Skeletal muscle tissue (tissue), 4 donors: Measurements from ENCODE around the gene ANKRD36C. TPM values are rescaled to one million over a fixed set of nuclear protein-coding genes. Genes with fewer than 3 reads are reported as not detected.
"Not testable (repeated sequence)": the region's sequence is repeated elsewhere in the genome, so short reads cannot be mapped to it uniquely, and the experiment has no call there.

Source experiments
- H3K27ac ChIP-seq: one replicate; pipeline ENCODE4 v1.7.0; 2013; ENCODE audit warnings: mild to moderate bottlenecking, low read depth, low read length, inconsistent platforms
- H3K27me3 ChIP-seq, 3 donors: one replicate each; pipeline ENCODE4 v1.7.0; 2013; ENCODE audit warnings: low read length in 3 of 3; ENCODE audit not compliant: control insufficient read depth in 3 of 3, insufficient read depth in 3 of 3
- H3K36me3 ChIP-seq, 3 donors: one replicate each; pipeline ENCODE4 v1.7.0; 2013; ENCODE audit warnings: low read length in 3 of 3; ENCODE audit not compliant: control insufficient read depth in 3 of 3, insufficient read depth in 3 of 3
- H3K4me1 ChIP-seq, 3 donors: one replicate each; pipeline ENCODE4 v1.7.0; 2013; ENCODE audit warnings: low read length in 3 of 3, mild to moderate bottlenecking in 3 of 3; ENCODE audit not compliant: control insufficient read depth in 3 of 3, insufficient read depth in 3 of 3
- H3K4me3 ChIP-seq, 3 donors: one replicate each; pipeline ENCODE4 v1.7.0; 2013; ENCODE audit warnings: low read length in 3 of 3
- H3K9ac ChIP-seq, 3 donors: one replicate each; pipeline ENCODE4 v1.7.0; 2013; ENCODE audit warnings: low read length in 3 of 3, mild to moderate bottlenecking in 3 of 3, moderate library complexity in 2 of 3, low read depth in 1 of 3
- H3K9me3 ChIP-seq, 3 donors: one replicate each; pipeline ENCODE4 v1.7.0; 2013; ENCODE audit warnings: low read length in 3 of 3; ENCODE audit not compliant: control insufficient read depth in 3 of 3
- total RNA-seq: library from RNA; depleted of rRNA; stranded (reverse); fragments of >200 nt; gene quantifications from one replicate; pipeline ENCODE4 v1.2.3, GENCODE V29; 2014
- donor health status: Osteomylitis.

The ANKRD36C gene
- total RNA-seq, 1 donor from 2014 or later, result 72.0 TPM

DNA sequence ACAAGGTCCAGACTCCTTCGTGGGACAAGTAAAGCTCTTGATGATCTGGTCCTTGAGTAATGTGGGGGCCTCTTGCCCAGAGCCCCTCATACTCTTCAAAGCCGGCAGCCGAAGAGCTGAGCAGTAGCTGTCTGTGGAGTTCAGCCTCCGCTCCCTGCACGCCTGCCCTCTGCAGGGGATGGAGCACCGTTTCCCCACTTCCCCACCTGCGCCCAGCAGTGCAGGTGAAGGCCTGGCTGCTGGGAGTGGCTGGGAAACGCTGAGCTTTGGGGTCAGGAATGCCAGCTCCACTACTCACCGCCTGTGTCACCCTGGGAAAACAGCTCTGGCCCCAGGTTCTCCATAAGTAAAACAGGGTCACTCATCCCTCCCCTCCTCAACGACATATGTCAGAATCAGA, 18.2 kb upstream of the ANKRD36C start:
- H3K4me3 ChIP-seq, result peak overlapping the region; percentile 43 to 67 (median 66)
- peak overlapping the region; percentile 60 for H3K27ac ChIP-seq

DNA sequence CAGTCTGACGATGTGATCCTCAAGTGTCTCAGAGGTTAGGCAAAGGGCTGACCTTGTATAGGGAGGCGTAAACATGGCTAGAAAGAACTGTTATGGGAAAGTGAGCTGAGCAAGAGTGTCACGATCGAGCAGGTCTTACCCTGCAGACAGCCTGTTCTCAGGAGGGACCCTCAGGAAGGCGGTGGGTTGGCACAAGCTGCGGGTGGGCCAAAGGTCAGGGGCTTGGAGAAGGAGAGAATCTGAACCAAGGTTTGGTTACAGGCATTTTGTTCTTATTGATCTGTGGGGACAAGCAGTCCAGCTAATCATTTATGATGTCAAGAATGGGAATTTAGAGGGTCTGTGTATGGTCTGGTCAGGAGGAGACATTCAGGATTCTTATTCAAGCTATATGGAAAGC, 16.4 kb upstream of the ANKRD36C start:
- peaks cover 8 to 11% (median 9%) of the 10 kb centered on the region in 3 donors for H3K4me1 ChIP-seq
- not testable (repeated sequence) for H3K27me3 ChIP-seq, H3K9me3 ChIP-seq, H3K4me3 ChIP-seq, H3K36me3 ChIP-seq, H3K27ac ChIP-seq, H3K9ac ChIP-seq

More for the DNA sequence above, 18.2 kb upstream of the ANKRD36C start:
- H3K9ac ChIP-seq, result peak overlapping the region in 2 of 3 donors; percentile 70 to 74
- not testable (repeated sequence) for H3K27me3 ChIP-seq, H3K9me3 ChIP-seq, H3K36me3 ChIP-seq
- peaks cover 8 to 11% (median 9%) of the 10 kb centered on the region in 3 donors for H3K4me1 ChIP-seq

DNA sequence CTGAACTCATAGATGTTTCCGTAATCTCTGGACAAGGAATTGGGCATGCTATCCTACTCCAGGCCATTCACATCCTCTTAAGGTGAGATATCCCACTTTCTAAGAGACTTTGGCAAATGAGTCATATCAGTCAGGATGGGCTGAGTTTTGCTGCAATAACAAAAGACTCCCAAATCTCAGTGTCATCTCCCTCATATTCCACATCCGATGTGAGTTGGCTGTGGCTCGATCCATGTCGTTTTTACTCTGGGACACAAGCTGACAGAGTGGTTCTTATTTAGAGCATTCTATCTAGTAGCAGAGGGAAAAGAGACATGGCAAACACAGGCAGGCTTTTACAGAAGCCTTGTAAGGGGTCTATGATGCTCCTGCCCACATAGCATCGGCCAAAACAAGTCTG, 14.6 kb upstream of the ANKRD36C start:
- not testable (repeated sequence) for H3K4me3 ChIP-seq, H3K27ac ChIP-seq, H3K36me3 ChIP-seq, H3K4me1 ChIP-seq, H3K9me3 ChIP-seq, H3K27me3 ChIP-seq, H3K9ac ChIP-seq

GRCh38 chr2:95992520-95993272, 1.1 kb upstream of the ANKRD36C start:
- not testable (repeated sequence) for H3K4me1 ChIP-seq, H3K36me3 ChIP-seq, H3K9me3 ChIP-seq, H3K27me3 ChIP-seq
- H3K4me3 ChIP-seq, result peak overlapping the region; percentile 71 to 80 (median 79)
- peak overlapping the region; percentile 68 for H3K27ac ChIP-seq
- peak overlapping the region; percentile 79 to 91 (median 81) for H3K9ac ChIP-seq

- H3K27me3 ChIP-seq, H3K9me3 ChIP-seq, H3K36me3 ChIP-seq, H3K4me1 ChIP-seq, H3K27ac ChIP-seq: not testable (repeated sequence)
- Histone ChIP-seq H3K9ac (peak overlapping the region in 2 of 3 donors; percentile 79 to 91), H3K4me3 (peak overlapping the region in 2 of 3 donors; percentile 79 to 80)
Observed at GRCh38 chr2:95992102-95992501, 478 bp upstream of the ANKRD36C start.

- H3K4me3 ChIP-seq, H3K4me1 ChIP-seq, H3K36me3 ChIP-seq, H3K9me3 ChIP-seq, H3K27me3 ChIP-seq, H3K9ac ChIP-seq, H3K27ac ChIP-seq: not testable (repeated sequence)
Observed at GRCh38 chr2:95990884-95991283, 740 bp downstream of the ANKRD36C start.

- not testable (repeated sequence) for H3K27ac ChIP-seq, H3K9ac ChIP-seq, H3K36me3 ChIP-seq, H3K4me1 ChIP-seq, H3K27me3 ChIP-seq, H3K9me3 ChIP-seq, H3K4me3 ChIP-seq
Observed at GRCh38 chr2:95951662-95952061, 40.0 kb downstream of the ANKRD36C start.

- H3K27ac ChIP-seq, result not testable (repeated sequence)
Observed at GRCh38 chr2:95948039-95948438, 43.6 kb downstream of the ANKRD36C start.

GRCh38 chr2:95939947-95940346, 51.7 kb downstream of the ANKRD36C start:
- H3K27me3 ChIP-seq, H3K4me1 ChIP-seq, H3K4me3 ChIP-seq, H3K9ac ChIP-seq, H3K36me3 ChIP-seq, H3K27ac ChIP-seq, H3K9me3 ChIP-seq: not testable (repeated sequence)

More at GRCh38 chr2:95948039-95948438, 43.6 kb downstream of the ANKRD36C start:
- H3K4me1 ChIP-seq, H3K27me3 ChIP-seq, H3K9me3 ChIP-seq, H3K4me3 ChIP-seq, H3K36me3 ChIP-seq, H3K9ac ChIP-seq: not testable (repeated sequence)

- H3K27ac ChIP-seq, H3K9ac ChIP-seq, H3K36me3 ChIP-seq, H3K27me3 ChIP-seq, H3K9me3 ChIP-seq, H3K4me3 ChIP-seq, H3K4me1 ChIP-seq: not testable (repeated sequence)
Observed at GRCh38 chr2:95930740-95931139, 60.9 kb downstream of the ANKRD36C start.
